ENCODE measurements around the gene LHX3. TPM values are rescaled to one million over a fixed set of nuclear protein-coding genes. Genes with fewer than 3 reads are reported as not detected.

Gene LHX3
- total RNA-seq, 1 donor from 2014 or later, result not detected

DNA sequence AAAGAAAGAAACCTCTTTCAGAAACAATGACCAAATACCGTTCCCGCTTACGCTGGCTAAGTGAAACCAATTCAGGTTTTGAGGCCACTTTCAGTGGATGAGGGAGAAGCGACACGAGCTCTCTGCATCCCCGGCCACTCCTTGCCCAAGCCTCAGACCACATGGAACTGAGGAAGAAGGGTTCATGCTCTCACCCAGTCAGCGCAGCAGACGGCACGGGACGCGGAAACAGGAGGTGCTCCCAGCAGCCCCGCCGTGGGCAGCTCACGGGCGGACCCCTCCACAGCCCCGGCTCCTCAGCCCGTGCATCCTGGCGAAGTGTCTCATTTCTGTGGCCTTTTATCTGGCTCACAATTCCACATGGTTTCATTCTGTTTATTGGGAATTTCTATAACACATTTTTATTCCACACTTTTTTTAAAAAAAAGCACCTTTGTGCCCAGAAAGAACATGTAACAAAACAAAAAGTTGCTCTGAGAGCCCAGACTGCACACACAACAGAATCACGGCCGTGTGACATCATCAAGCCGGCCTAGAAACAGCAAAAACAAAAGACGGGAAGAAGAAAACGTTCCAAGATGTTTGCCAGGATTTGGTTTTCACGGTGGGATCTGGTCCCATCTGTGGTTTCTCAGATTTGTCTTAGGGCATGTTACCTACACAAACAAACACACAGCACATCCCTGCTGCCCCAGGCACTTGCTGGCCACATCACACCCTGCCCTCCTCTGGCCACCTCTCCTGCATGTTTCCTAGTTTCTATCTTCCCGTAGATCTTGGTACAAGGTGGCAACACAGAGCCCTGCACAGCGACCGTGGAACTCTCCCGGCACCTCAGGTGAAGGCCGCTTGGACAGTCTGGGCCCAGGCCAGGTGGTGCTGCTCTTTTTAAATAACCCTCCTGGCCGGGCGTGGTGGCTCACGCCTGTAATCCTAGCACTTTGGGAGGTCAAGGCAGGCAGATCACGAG lies 24.5 kb upstream of the LHX3 start:
- H3K4me3 Mint-ChIP-seq (ENCODE audit: low read depth), result no peak overlapping the region
- no peaks in the 10 kb centered on the region for H3K9me3 Mint-ChIP-seq
- peaks cover 35% of the 10 kb centered on the region for H3K36me3 Mint-ChIP-seq (ENCODE audit: low read depth)
- no peak for DNase-seq (ENCODE audit: low spot score)
- no peak overlapping the region for H3K27ac Mint-ChIP-seq
- intact Hi-C loops (cut with micrococcal nuclease), result no loop called here
- no peaks in the 10 kb centered on the region for H3K27me3 Mint-ChIP-seq (ENCODE audit: low read depth)
- H3K4me1 Mint-ChIP-seq (ENCODE audit: low read depth), result peaks cover 44% of the 10 kb centered on the region

DNA sequence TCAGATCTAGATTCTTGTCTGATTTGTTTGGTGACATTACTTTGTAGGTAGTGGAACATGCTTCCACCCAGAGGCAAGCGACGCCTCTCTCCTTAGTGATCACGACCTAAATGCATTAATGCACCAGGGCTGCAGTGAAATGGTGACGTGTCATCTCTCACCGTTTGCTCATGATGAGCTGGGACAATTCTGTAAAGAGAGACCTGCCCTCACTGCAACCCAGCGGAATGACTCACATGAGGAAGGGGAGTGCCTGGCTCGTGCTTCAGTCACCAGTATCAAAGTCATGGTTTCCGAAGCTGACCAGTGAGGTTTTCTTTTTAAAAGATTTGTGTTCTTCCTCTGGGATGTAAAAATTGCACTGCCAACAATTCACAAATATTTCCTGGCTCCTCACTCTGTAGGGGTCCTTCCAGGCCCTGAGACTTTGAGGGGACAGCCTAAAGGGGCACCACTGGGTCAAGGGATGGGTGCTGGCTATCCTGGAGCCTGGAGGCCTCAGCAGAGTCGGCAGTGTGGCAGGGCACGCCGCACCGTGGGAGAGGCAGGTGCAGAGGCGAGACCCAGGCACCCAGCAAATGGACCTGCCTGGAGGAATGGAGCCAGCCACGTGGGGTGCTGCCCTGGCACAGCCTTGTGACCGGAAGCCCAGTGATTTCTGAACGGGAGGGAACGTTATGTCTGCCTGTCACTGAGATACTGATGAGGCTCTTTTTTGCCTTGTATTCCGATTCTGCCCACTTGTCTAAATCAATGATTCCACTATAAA lies 23.4 kb upstream of the LHX3 start:
- Mint-ChIP-seq H3K27ac (peak overlapping the region; percentile 52), H3K36me3 (ENCODE audit: low read depth) (peaks cover 33% of the 10 kb centered on the region), H3K4me1 (ENCODE audit: low read depth) (peaks cover 37% of the 10 kb centered on the region), H3K4me3 (ENCODE audit: low read depth) (no peak overlapping the region), H3K9me3 (no peaks in the 10 kb centered on the region), H3K27me3 (ENCODE audit: low read depth) (no peaks in the 10 kb centered on the region)
- intact Hi-C loops (cut with micrococcal nuclease), result no loop called here
- no peak for DNase-seq (ENCODE audit: low spot score)

DNA sequence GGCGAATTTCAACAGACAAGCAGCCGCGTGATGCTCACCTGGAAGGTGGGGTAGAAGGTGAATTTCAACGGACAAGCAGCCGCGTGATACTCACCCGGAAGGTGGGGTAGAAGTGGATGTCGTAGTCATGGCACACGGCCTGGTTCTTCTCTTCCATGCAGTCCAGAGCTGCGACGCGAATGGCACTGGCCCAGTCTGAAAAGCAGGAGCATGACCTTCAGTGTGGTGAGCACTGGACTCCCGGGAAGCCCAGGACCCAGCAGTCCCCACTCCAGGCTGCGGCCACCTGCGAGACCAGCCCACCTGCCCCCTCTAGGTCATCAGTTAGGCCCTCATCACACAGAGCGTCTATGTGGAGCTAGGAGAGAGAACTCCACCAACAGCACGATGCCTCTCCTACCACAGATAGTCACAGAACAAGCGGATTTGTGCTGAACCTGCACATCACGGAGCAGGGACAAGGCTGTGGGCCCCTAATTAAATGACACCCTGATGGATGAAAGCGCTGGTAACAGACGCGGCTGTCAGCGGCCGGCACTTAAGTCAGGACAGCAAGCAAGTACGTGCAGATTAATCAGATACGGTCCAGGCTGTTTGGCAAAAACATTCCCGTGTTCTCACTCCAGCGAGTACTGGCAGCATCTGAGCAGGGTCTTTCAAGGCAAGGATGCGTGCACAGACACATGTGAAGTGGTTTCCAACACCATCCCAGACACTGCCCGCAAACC lies 21.9 kb upstream of the LHX3 start:
- Mint-ChIP-seq H3K9me3 (no peaks in the 10 kb centered on the region), H3K36me3 (ENCODE audit: low read depth) (peaks cover 40% of the 10 kb centered on the region), H3K4me1 (ENCODE audit: low read depth) (peaks cover 26% of the 10 kb centered on the region), H3K4me3 (ENCODE audit: low read depth) (no peak overlapping the region), H3K27me3 (ENCODE audit: low read depth) (no peaks in the 10 kb centered on the region), H3K27ac (no peak overlapping the region)
- intact Hi-C loops (cut with micrococcal nuclease), result no loop called here
- DNase-seq (ENCODE audit: low spot score), result no peak

DNA sequence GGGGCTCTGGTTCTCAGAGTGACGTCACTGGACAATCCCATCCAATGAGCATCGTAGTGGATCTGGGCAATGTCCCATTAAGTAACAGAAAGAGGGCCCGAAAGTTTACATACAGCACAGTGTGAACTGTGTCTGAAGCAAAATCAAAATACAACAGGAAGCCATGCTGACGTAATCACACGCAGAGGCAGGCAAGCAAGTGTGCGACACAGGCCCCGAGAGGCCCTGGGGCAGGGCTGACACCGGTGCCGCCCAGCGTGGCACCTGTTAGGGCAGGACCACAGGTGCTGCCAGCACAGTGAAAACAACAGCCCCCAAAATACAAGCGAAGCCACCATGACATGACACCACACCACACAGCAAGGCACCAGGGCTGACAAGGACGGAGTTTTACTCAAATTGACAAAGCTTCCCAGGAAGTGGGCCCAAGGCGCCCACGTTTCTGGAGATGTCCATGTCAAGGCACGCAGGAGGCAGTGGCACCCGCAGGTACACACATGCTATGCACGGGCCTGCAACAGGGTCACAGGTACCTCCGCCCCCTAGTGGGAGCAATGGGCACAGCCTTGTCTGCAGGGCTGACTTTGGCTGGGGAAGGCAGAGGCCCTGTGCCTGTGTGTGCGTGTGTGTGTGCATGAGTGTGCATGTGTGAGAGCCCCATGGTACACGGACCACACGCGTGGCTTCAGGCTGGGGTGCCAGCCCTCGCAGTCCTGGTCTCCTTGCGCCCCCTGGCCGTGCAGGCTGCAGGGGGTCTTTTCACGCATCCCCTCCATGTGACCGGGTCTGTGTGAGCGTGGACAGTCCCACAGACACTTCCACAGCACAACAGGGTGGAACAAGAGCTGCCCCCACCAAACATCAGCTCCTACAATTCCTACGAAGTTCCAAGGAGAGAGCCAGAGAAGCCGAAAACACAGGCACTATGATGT lies 21.1 kb upstream of the LHX3 start:
- H3K4me3 Mint-ChIP-seq (ENCODE audit: low read depth), result no peak overlapping the region
- H3K36me3 Mint-ChIP-seq (ENCODE audit: low read depth), result peaks cover 40% of the 10 kb centered on the region
- no peaks in the 10 kb centered on the region for H3K27me3 Mint-ChIP-seq (ENCODE audit: low read depth)
- no peak overlapping the region for H3K27ac Mint-ChIP-seq
- intact Hi-C loops (cut with micrococcal nuclease), result no loop called here
- H3K9me3 Mint-ChIP-seq, result no peaks in the 10 kb centered on the region
- peaks cover 19% of the 10 kb centered on the region for H3K4me1 Mint-ChIP-seq (ENCODE audit: low read depth)
- DNase-seq (ENCODE audit: low spot score), result peak; percentile 55

DNA sequence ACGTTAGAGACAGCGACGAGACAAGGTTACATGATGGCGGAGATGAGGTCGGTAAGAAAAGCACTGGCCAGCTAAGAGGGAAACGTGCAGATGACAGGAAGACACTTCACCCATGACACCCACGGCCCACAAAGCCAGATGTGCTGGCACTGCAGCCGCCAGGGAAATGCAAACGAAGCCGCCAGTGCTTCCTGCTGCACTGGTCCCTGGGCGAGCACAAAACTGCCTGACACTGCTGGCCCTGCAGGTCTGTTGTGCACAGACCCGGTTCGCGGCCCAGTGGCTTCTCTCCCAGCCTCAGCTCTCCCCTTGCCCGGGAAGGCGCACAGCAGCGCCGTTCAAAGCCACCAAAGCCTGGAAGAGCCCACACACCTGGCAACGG lies 20.4 kb upstream of the LHX3 start:
- Mint-ChIP-seq H3K9me3 (no peaks in the 10 kb centered on the region), H3K36me3 (ENCODE audit: low read depth) (peaks cover 43% of the 10 kb centered on the region), H3K4me1 (ENCODE audit: low read depth) (peaks cover 21% of the 10 kb centered on the region), H3K4me3 (ENCODE audit: low read depth) (no peak overlapping the region), H3K27me3 (ENCODE audit: low read depth) (no peaks in the 10 kb centered on the region), H3K27ac (peak overlapping the region; percentile 25)
- intact Hi-C loops (cut with micrococcal nuclease), result no loop called here
- DNase-seq (ENCODE audit: low spot score), result no peak

DNA sequence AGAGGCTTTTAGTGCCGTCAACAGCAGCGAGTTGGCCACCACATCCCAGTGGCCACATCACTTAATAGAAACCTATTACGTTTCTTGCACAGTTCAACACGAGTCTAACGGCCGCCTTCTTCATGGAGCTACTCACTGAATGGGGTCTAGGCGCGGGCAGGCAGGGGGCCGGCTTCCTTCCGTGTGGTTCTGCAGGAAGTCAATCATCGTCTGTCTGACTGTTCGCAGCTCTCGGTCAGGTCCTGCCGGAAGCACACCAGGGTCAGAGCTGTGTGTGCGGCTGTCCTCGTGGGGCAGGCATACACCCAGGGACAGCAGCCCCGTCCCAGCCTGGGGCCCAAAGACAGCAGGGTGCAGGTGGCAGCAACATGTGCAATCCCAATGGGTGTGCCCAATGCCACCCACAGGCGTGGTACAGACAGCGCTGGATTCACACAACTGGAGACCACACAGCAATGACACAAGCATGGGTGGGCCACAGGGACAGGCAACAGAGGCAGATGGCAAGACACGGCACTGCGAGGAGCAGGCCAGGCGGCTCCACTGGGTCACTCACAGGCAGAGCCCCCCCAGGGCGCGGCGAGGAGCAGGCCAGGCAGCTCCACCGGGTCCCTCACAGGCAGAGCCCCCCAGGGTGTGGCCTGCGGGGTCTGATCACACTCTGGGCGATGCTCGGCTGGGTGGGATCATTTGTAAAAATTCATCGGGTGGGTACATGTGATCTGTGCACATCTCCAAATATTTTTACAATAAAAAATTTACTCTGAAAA lies 19.1 kb upstream of the LHX3 start:
- no peak overlapping the region for H3K4me3 Mint-ChIP-seq (ENCODE audit: low read depth)
- DNase-seq (ENCODE audit: low spot score), result no peak
- no peaks in the 10 kb centered on the region for H3K9me3 Mint-ChIP-seq
- no peaks in the 10 kb centered on the region for H3K27me3 Mint-ChIP-seq (ENCODE audit: low read depth)
- H3K27ac Mint-ChIP-seq, result no peak overlapping the region
- H3K4me1 Mint-ChIP-seq (ENCODE audit: low read depth), result peaks cover 19% of the 10 kb centered on the region
- intact Hi-C loops (cut with micrococcal nuclease), result no loop called here
- peaks cover 46% of the 10 kb centered on the region for H3K36me3 Mint-ChIP-seq (ENCODE audit: low read depth)

DNA sequence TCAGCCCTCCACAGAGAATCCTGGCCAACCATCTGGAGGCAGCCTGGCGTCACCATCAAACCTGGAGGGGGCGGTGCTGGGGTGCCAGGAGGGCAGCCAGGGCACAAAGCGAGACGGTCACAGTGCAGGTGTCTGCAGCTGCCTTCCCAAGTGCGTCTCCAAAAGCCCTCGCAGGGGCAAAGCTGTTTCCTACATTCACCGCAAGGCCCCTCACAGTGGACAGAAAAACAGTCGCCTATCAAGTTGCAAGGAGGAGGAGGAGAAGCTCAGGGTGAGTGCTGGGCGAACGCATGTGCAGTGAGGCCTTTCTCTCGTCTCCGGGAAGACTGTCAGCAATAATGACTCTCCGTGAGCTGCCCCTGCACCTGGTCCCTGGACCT lies 18.0 kb upstream of the LHX3 start:
- Mint-ChIP-seq H3K4me1 (ENCODE audit: low read depth) (peaks cover 9% of the 10 kb centered on the region), H3K27me3 (ENCODE audit: low read depth) (no peaks in the 10 kb centered on the region), H3K9me3 (no peaks in the 10 kb centered on the region), H3K36me3 (ENCODE audit: low read depth) (peaks cover 52% of the 10 kb centered on the region), H3K4me3 (ENCODE audit: low read depth) (no peak overlapping the region), H3K27ac (no peak overlapping the region)
- intact Hi-C loops (cut with micrococcal nuclease), result no loop called here
- no peak for DNase-seq (ENCODE audit: low spot score)

DNA sequence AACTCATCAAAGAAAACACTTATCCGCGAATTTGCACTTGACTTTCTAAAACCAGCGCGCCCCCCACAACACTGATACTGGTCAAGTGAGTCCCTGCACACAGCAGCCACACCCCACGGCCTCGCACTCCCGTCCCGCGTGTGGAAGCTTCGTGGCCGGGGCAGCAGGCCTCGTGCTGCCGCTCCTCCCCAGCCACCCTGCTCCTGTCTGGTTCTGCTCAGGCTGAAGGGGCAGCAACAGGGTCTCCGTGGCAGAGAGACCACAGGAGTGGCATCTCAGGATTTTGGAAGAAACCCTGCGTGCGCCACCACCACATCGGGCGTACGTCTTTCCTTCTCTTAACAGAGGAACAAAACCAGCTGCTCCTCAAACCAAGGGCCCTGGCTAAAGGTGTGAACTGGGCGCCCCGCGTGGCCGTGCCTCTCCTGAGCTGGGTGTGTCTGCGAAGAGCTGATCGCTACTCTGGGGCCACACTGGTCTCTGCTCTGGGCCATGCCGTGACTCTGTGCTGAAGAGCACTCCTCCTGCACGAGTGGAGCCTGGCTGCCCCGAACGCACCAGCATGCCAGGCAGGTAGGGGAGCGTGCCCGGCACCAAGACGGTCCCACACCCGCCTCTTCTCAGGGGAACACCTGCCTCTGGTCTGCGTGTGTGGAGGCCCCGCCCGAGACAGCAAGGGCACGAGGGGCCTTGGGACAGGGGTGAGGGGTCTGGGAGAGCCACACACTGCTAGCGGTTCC lies 17.4 kb upstream of the LHX3 start:
- no peak for DNase-seq (ENCODE audit: low spot score)
- peaks cover 9% of the 10 kb centered on the region for H3K4me1 Mint-ChIP-seq (ENCODE audit: low read depth)

DNA sequence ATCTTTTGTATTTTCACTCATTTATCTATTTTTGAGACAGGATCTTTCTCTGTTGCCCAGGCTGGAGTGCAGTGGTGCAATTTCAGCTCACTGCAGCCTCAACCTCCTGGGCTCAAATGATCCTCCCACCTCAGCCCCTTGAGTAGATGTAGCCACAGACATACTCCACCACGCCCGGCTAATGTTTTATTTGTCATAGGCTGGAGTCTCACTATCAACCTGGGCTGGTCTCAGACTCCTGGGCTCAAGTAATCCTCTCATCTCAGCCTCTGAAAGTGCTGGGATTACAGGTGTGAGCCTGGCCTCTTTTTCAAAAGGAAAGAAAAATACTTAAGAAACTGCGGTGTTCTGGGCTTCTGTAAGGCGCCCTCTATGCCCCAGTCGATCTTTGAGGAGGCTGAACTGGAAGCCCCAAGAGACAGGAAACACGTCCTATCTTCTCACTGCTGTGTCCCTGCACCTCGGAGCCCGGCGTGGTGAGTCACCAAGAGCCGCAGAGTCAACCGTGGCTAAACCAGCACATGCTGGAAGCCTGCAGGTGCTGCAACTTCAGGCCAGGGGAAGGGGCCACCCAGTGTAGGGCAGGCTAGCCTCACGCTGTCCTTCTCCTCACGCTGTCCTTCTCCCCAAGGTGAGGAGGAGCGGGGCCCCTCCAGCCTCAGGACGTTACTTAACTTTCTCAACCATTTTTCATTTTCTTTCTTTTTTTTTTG lies 15.2 kb upstream of the LHX3 start:
- peaks cover 8% of the 10 kb centered on the region for H3K4me1 Mint-ChIP-seq (ENCODE audit: low read depth)
- DNase-seq (ENCODE audit: low spot score), result no peak
- no peak overlapping the region for H3K27ac Mint-ChIP-seq
- H3K36me3 Mint-ChIP-seq (ENCODE audit: low read depth), result peaks cover 59% of the 10 kb centered on the region
- H3K27me3 Mint-ChIP-seq (ENCODE audit: low read depth), result no peaks in the 10 kb centered on the region
- intact Hi-C loops (cut with micrococcal nuclease), result no loop called here
- H3K4me3 Mint-ChIP-seq (ENCODE audit: low read depth), result no peak overlapping the region
- no peaks in the 10 kb centered on the region for H3K9me3 Mint-ChIP-seq

More for the DNA sequence above, 17.4 kb upstream of the LHX3 start:
- intact Hi-C loops (cut with micrococcal nuclease), result no loop called here
- H3K36me3 Mint-ChIP-seq (ENCODE audit: low read depth), result peaks cover 55% of the 10 kb centered on the region
- no peaks in the 10 kb centered on the region for H3K9me3 Mint-ChIP-seq
- no peaks in the 10 kb centered on the region for H3K27me3 Mint-ChIP-seq (ENCODE audit: low read depth)
- no peak overlapping the region for H3K27ac Mint-ChIP-seq
- no peak overlapping the region for H3K4me3 Mint-ChIP-seq (ENCODE audit: low read depth)

DNA sequence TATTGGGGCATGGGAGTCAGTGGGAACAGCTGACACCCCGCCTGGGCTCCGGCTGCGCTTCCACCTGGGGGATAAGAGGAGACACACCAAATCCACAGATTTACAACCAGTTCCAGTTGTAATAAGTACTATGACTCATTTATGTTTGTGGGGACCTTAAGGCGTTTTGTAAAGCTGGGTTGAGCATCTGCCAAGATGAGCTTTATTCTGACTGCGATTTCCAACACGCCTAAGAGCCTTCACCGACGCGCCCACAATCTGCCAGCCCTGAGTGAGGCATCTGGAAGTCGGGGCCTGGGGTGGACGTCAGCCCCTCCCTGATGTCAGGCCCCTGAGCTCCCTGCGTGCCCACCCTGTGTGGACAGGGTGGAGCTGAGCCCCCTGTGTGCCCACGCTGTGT lies 14.3 kb upstream of the LHX3 start:
- peaks cover 64% of the 10 kb centered on the region for H3K36me3 Mint-ChIP-seq (ENCODE audit: low read depth)

More for the DNA sequence above, 14.3 kb upstream of the LHX3 start:
- H3K27ac Mint-ChIP-seq, result no peak overlapping the region
- H3K4me1 Mint-ChIP-seq (ENCODE audit: low read depth), result peaks cover 5% of the 10 kb centered on the region
- intact Hi-C loops (cut with micrococcal nuclease), result no loop called here
- no peak overlapping the region for H3K4me3 Mint-ChIP-seq (ENCODE audit: low read depth)
- no peaks in the 10 kb centered on the region for H3K9me3 Mint-ChIP-seq
- H3K27me3 Mint-ChIP-seq (ENCODE audit: low read depth), result no peaks in the 10 kb centered on the region
- no peak for DNase-seq (ENCODE audit: low spot score)
